22Rv1 (cell line): ENCODE data around the gene DPT.

Source experiments
- CTCF ChIP-seq: fragments of 450-650 bp; IDR thresholded peaks from 2 replicates; pipeline ENCODE4 v1.5.1; 2017; ENCODE audit warnings: mild to moderate bottlenecking
- ZFX ChIP-seq: fragments of 450-650 bp; IDR thresholded peaks from 2 replicates; pipeline ENCODE4 v1.6.1; 2017; ENCODE audit warnings: antibody characterized with exemption, borderline replicate concordance

- TF ChIP-seq CTCF (no peak), ZFX (no peak)
Observed at GRCh38 chr1:168689726-168690602, 39.0 kb downstream of the DPT start.
